Heart left ventricle (tissue), 13 donors: Measurements from ENCODE around the gene PDE4DIP.
"Not testable (repeated sequence)": the region's sequence is repeated elsewhere in the genome, so short reads cannot be mapped to it uniquely, and the experiment has no call there.

Experiments
- CTCF ChIP-seq, 12 donors: fragments of 200-600 bp; sonication (generic) in 4 of 12; IDR thresholded peaks; one replicate each; pipeline versions ENCODE4 v1.5.0 to v1.8.0; 2018 to 2022; ENCODE audit warnings: antibody characterized with exemption in 12 of 12, mild to moderate bottlenecking in 5 of 12
- POLR2A ChIP-seq, 2 donors: fragments of 450-650 bp; IDR thresholded peaks; one replicate each; pipeline ENCODE4 v1.6.1; 2017; ENCODE audit warnings: antibody characterized with exemption in 2 of 2, mild to moderate bottlenecking in 2 of 2, moderate library complexity in 2 of 2
- donor health status: ischemic (EF 13 %, LVEDD 7.1; RV severe dilation, severe dysfunction).
- donor health status: DM: no; HTN: yes; CAD: no.
- donor health status: DM: no; HTN: no; CAD: no.
- donor health status: ischemic (EF 25% LVEDD 6.9; RV normal size, moderate dysfunction).
- donor health status: ischemic (EF 25% LVEDD 5.7; RV mildly dilated, moderate dysfunction).
- donor health status: ischemic (EF 35%, LVEDD 5.7; RV mildly dilated, moderate dysfunction).
- donor health status: nonischemic (EF 11% LVEDD 7.7; RV severe dilation, severe dysfunction).
- donor health status: DM: yes; HTN: yes; CAD: no.
- donor health status: PGD.
- donor health status: ischemic (EF 29% LVEDD 5.4; RV normal size, mild dysfunction).
- donor health status: nonischemic (EF 23%, LVEDD 6.1; RV moderate dilation, normal function).

DNA sequence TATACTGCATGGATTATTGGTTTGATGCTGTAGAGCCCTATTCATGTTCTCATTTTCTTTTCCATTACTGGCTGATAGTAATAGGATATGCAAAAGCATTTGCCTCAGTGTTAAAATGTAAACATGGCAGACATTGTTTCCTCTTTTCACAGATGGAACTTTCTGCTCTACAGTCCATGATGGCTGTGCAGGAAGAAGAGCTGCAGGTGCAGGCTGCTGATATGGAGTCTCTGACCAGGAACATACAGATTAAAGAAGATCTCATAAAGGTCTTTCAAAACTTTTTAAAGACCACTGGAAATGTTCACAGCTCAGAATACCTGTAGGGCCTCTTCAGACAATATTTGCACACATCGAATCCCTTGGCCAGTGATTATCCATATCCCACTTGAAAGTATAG, 133.6 kb downstream of the PDE4DIP start:
- TF ChIP-seq CTCF, POLR2A (IDR thresholded peaks at IDR 0.05): not testable (repeated sequence)
